Endothelial cell of umbilical vein (primary cell): Measurements from ENCODE around the gene ARNT2. TPM values are rescaled to one million over a fixed set of nuclear protein-coding genes. Genes with fewer than 3 reads are reported as not detected.

Experiments
- BruUV-seq: library from RNA; stranded (reverse); fragments of 400-500 nt; replicated peaks from 2 replicates; lab custom pipeline; 2021; lab: Mats Ljungman, UMichigan
- CTCF ChIA-PET: fragments of 300-600, 350-600 bp; sonication (Branson Sonifier 250); formaldehyde crosslinking; loops from one replicate; lab custom pipeline; 2021; ENCODE audit warnings: antibody characterized with exemption, inconsistent platforms; lab: Charles Lee
- POLR2A ChIA-PET: fragments of 300-600, 350-600 bp; sonication (Branson Sonifier 250); formaldehyde crosslinking; loops from one replicate; lab custom pipeline; 2021; ENCODE audit warnings: antibody characterized with exemption, inconsistent platforms; lab: Charles Lee
- DNase-seq: peaks from one replicate; pipeline ENCODE4 v3.0.0-alpha.2; 2011; ENCODE audit warnings: low read depth, low spot score
- FAIRE-seq: peaks from 2 replicates; lab custom pipeline; 2011; peaks lifted over from hg19 to GRCh38; lab: Jason Lieb, UNC
- H2AFZ ChIP-seq: 2 replicates; pipeline ENCODE4 v1.6.0; 2012; ENCODE audit warnings: low read depth, low read length, control low read depth, inconsistent platforms
- H3K27ac ChIP-seq: 2 replicates; pipeline ENCODE4 v1.5.1; 2011; ENCODE audit warnings: low read depth, mild to moderate bottlenecking, control low read depth, low read length, moderate library complexity; ENCODE audit not compliant: insufficient read depth
- H3K27me3 ChIP-seq, 2 experiments: 2 replicates each; pipeline versions ENCODE4 v1.6.0 to v1.6.1; 2011; ENCODE audit warnings: low read length in 2 of 2, mixed read lengths in 1 of 2; ENCODE audit not compliant: control insufficient read depth in 2 of 2, insufficient read depth in 2 of 2
- H3K36me3 ChIP-seq, 2 experiments: 2 replicates in 1 of 2; 3 replicates in 1 of 2; pipeline ENCODE4 v1.5.1; 2011; ENCODE audit warnings: low read length in 2 of 2, mild to moderate bottlenecking in 1 of 2, moderate library complexity in 1 of 2; ENCODE audit not compliant: control insufficient read depth in 2 of 2, insufficient read depth in 2 of 2; ENCODE audit errors: extremely low read depth in 1 of 2
- H3K4me1 ChIP-seq: 3 replicates; pipeline ENCODE4 v1.5.1; 2011; ENCODE audit warnings: mild to moderate bottlenecking, low read length; ENCODE audit not compliant: control insufficient read depth, insufficient read depth; ENCODE audit errors: extremely low read depth
- H3K4me2 ChIP-seq: 2 replicates; pipeline ENCODE4 v1.6.1; 2011; ENCODE audit warnings: low read length, control low read depth, mixed read lengths; ENCODE audit not compliant: insufficient read depth
- H3K4me3 ChIP-seq, 3 experiments: fragments of 200-600 bp in 1 of 3; sonication (generic), shearing (Covaris generic) in 1 of 3; replicated peaks in 1 of 3; 2 replicates each; pipeline ENCODE4 v1.5.1; 2011 to 2016; ENCODE audit warnings: control low read depth in 3 of 3, low read length in 3 of 3, mild to moderate bottlenecking in 2 of 3, inconsistent platforms in 1 of 3, low read depth in 1 of 3, moderate library complexity in 1 of 3; ENCODE audit not compliant: insufficient read depth in 1 of 3
- H3K79me2 ChIP-seq: 2 replicates; pipeline ENCODE4 v1.6.0; 2012; ENCODE audit warnings: low read length, inconsistent platforms; ENCODE audit not compliant: control insufficient read depth, insufficient read depth
- H3K9ac ChIP-seq: replicated peaks from 2 replicates; pipeline ENCODE3; 2011; ENCODE audit warnings: low read length, control low read depth; ENCODE audit not compliant: insufficient read depth; ENCODE audit errors: extremely low read depth
- H3K9me1 ChIP-seq: replicated peaks from 3 replicates; pipeline ENCODE4 v1.6.0; 2011; ENCODE audit warnings: mild to moderate bottlenecking, low read length; ENCODE audit not compliant: control insufficient read depth, insufficient read depth; ENCODE audit errors: extremely low read depth
- H3K9me3 ChIP-seq: replicated peaks from 2 replicates; pipeline ENCODE4 v1.5.1; 2012; ENCODE audit warnings: low read length, inconsistent platforms; ENCODE audit not compliant: control insufficient read depth, insufficient read depth
- H4K20me1 ChIP-seq: replicated peaks from 2 replicates; pipeline ENCODE3; 2011; ENCODE audit warnings: mild to moderate bottlenecking, low read length; ENCODE audit not compliant: control insufficient read depth, insufficient read depth; ENCODE audit errors: extremely low read depth
- CTCF ChIP-seq, 2 donors: IDR thresholded peaks; 1 replicate in 1 of 2; 2 replicates in 1 of 2; pipeline ENCODE4 v1.5.1; 2011; ENCODE audit warnings: low read length in 2 of 2, mild to moderate bottlenecking in 2 of 2, moderate library complexity in 2 of 2, control low read depth in 1 of 2, inconsistent platforms in 1 of 2, low read depth in 1 of 2; ENCODE audit not compliant: insufficient read depth in 1 of 2; ENCODE audit errors: extremely low read depth in 1 of 2
- EZH2 ChIP-seq: IDR thresholded peaks from 2 replicates; pipeline ENCODE4 v1.6.1; 2012; ENCODE audit warnings: borderline replicate concordance, low read depth, mild to moderate bottlenecking, moderate library complexity, low read length, inconsistent platforms; ENCODE audit not compliant: severe bottlenecking
- FOS ChIP-seq: IDR thresholded peaks from 2 replicates; pipeline ENCODE4 v1.6.1; 2011; ENCODE audit warnings: mild to moderate bottlenecking, low read length, moderate library complexity, borderline replicate concordance; ENCODE audit not compliant: insufficient read depth
- GATA2 ChIP-seq: IDR thresholded peaks from 2 replicates; pipeline ENCODE4 v1.7.0; 2011; ENCODE audit warnings: low read depth, mild to moderate bottlenecking, moderate library complexity, mixed read lengths, low read length; ENCODE audit not compliant: insufficient read length, insufficient read depth
- JUN ChIP-seq: IDR thresholded peaks from 2 replicates; pipeline ENCODE4 v1.6.1; 2011; ENCODE audit warnings: borderline replicate concordance, low read depth; ENCODE audit not compliant: insufficient read length, insufficient read depth
- MAX ChIP-seq: IDR thresholded peaks from 2 replicates; pipeline ENCODE4 v1.6.1; 2011; ENCODE audit not compliant: insufficient read depth, insufficient read length
- MYC ChIP-seq: IDR thresholded peaks from one replicate; pipeline ENCODE4 v1.6.1; 2011; ENCODE audit warnings: mild to moderate bottlenecking, low read depth, low read length
- POLR2A ChIP-seq: IDR thresholded peaks from 2 replicates; pipeline ENCODE4 v1.6.1; 2012; ENCODE audit warnings: low read depth, mild to moderate bottlenecking, control low read depth, low read length
- POLR2AphosphoS5 ChIP-seq: IDR thresholded peaks from 2 replicates; pipeline ENCODE4 v1.6.1; 2012; ENCODE audit warnings: low read depth, mild to moderate bottlenecking, control low read depth, low read length, moderate library complexity; ENCODE audit not compliant: insufficient read depth
- dilution Hi-C: fragments of 300-500 bp; cut with MboI; formaldehyde crosslinking; loops from one replicate; pipeline ENCODE4 v1.15.0; 2019; ENCODE audit warnings: low sequenced_read_pairs; ENCODE audit not compliant: extremely low pct_ligation_motif_present
- intact Hi-C: fragments of 100-400 bp; cut with micrococcal nuclease; formaldehyde crosslinking; loops from one replicate; pipeline ENCODE4 v1.10.0; 2022
- polyA plus RNA-seq, 4 experiments: library from polyadenylated mRNA; depleted of rRNA in 3 of 4; stranded (reverse) in 3 of 4; unstranded in 1 of 4; fragments of >200 nt; gene quantifications; 2 replicates each; pipeline versions ENCODE4 v1.2.1 to v1.2.3, GENCODE V29; 2011 to 2012; ENCODE audit warnings: missing spikeins in 1 of 4
- total RNA-seq: library from RNA; stranded (reverse); gene quantifications from 2 replicates; pipeline ENCODE4 v1.2.3, GENCODE V29; 2021

The ARNT2 gene
- total and polyA plus RNA-seq, 2 donors (not counting 3 experiments of a cell fraction or from before 2014, with no cell fraction given), result 0.03 to 0.20 TPM

DNA sequence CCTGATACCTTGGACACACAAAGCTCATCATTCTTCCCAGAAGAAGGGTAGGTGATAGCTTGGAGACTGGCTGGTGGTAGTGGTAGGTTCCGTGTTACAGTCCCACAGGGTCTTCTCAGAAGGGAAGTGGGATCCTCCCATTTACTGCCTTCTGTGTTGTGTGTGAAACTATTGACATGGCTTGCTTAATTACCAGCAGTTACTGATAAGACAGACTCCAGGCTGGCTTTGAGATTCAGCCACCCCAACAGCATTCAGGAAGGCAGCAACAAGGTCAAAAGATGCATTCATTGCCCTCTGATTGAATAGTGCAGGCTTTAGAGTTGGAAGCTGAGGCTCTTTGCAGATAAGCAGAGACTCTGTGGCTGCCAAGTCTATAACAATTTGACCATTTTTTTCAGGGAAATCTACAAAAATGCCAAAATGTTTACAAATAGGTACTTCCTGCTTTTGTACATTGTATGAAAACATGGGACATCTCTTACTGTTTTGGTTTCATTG is 7.7 kb downstream of the ARNT2 start:
- no peak overlapping the region for H2AFZ ChIP-seq
- peaks cover 2 to 7% of the 10 kb centered on the region in 2 experiments for H3K27me3 ChIP-seq
- H3K9me1 ChIP-seq, result no peaks in the 10 kb centered on the region
- FAIRE-seq (no peak), DNase-seq (no peak)
- ChIA-PET CTCF (no interaction called here), POLR2A (no interaction called here)
- no peaks in the 10 kb centered on the region for H3K9me3 ChIP-seq
- H4K20me1 ChIP-seq, result no peaks in the 10 kb centered on the region
- no peaks in the 10 kb centered on the region for H3K79me2 ChIP-seq
- no peaks in the 10 kb centered on the region for H3K4me1 ChIP-seq
- dilution Hi-C loops (no loop called here), intact Hi-C loops (no loop called here)
- no peak overlapping the region for H3K4me2 ChIP-seq
- no peak overlapping the region for H3K4me3 ChIP-seq
- no peaks in the 10 kb centered on the region for H3K36me3 ChIP-seq
- TF ChIP-seq POLR2AphosphoS5, result no peak
- no peak for TF ChIP-seq FOS
- TF ChIP-seq CTCF (IDR thresholded peaks at IDR 0.05; ENCODE audit: extremely low read depth in 1 of 2, insufficient read depth in 1 of 2, low read depth in 1 of 2, low read length in 2 of 2), result no peak
- no peak for TF ChIP-seq JUN
- TF ChIP-seq EZH2, result no peak
- no peak for TF ChIP-seq MYC
- TF ChIP-seq POLR2A, result no peak
- TF ChIP-seq GATA2, result no peak
- no peak for TF ChIP-seq MAX
- no peak overlapping the region for H3K9ac ChIP-seq
- no peak overlapping the region for H3K27ac ChIP-seq
- no TSS peak for BruUV-seq
